GM12878 (cell line): ENCODE measurements around the gene IFITM2. TPM values are rescaled to one million over a fixed set of nuclear protein-coding genes. Genes with fewer than 3 reads are reported as not detected.

Experiments
- ATAC-seq: fragments of 200-7000 bp; cut with Tn5 transposase; 3 replicates; pipeline ENCODE4 v1.9.1; 2020; ENCODE audit warnings: mild to moderate bottlenecking, moderate library complexity
- BruUV-seq: library from RNA; stranded (reverse); fragments of 400-500 nt; replicated peaks from 2 replicates; lab custom pipeline; 2021; lab: Mats Ljungman, UMichigan
- CTCF ChIA-PET: fragments of 300-600 bp; sonication (Branson Sonifier 250); formaldehyde crosslinking; extraction: SDS; loops from one replicate; lab custom pipeline; 2021; ENCODE audit warnings: inconsistent platforms; lab: Yijun Ruan, JAX
- POLR2A ChIA-PET: fragments of 350-600 bp; formaldehyde crosslinking; extraction: SDS; loops from one replicate; lab custom pipeline; 2021; ENCODE audit warnings: inconsistent platforms; lab: Charles Lee
- RAD21 ChIA-PET: fragments of 300-600 bp; sonication (Branson Sonifier 250); formaldehyde crosslinking; loops from one replicate; lab custom pipeline; 2023; ENCODE audit warnings: antibody characterized with exemption; ENCODE audit not compliant: unreplicated experiment; lab: Charles Lee
- SMC1A ChIA-PET: fragments of 300-600 bp; sonication (Branson Sonifier 250); formaldehyde crosslinking; loops from one replicate; lab custom pipeline; 2023; ENCODE audit not compliant: unreplicated experiment, uncharacterized antibody; lab: Charles Lee
- DNase-seq: peaks from one replicate; pipeline ENCODE4 v3.0.0-alpha.2; 2011; ENCODE audit warnings: low read depth, low spot score
- FAIRE-seq: peaks from 3 replicates; lab custom pipeline; 2011; peaks lifted over from hg19 to GRCh38; lab: Jason Lieb, UNC
- H2AFZ ChIP-seq: 2 replicates; pipeline ENCODE4 v1.6.0; 2011; ENCODE audit warnings: low read depth, low read length, control low read depth; ENCODE audit not compliant: control insufficient read depth
- H3K27ac ChIP-seq: 2 replicates; pipeline ENCODE4 v1.5.1; 2011; ENCODE audit warnings: control low read depth; ENCODE audit not compliant: control insufficient read depth, insufficient read depth
- H3K27me3 ChIP-seq, 2 experiments: replicated peaks in 1 of 2; 2 replicates each; pipeline versions ENCODE4 v1.6.0 to v1.6.1; 2011; ENCODE audit warnings: low read length in 1 of 2; ENCODE audit not compliant: control insufficient read depth in 2 of 2, insufficient read depth in 2 of 2
- H3K36me3 ChIP-seq, 2 experiments: 2 replicates each; pipeline ENCODE4 v1.5.1; 2011; ENCODE audit warnings: low read length in 1 of 2; ENCODE audit not compliant: control insufficient read depth in 2 of 2, insufficient read depth in 2 of 2
- H3K4me1 ChIP-seq: 2 replicates; pipeline ENCODE4 v1.6.1; 2011; ENCODE audit warnings: mild to moderate bottlenecking, low read length, moderate library complexity, mixed read lengths; ENCODE audit not compliant: control insufficient read depth, insufficient read depth
- H3K4me2 ChIP-seq: 2 replicates; pipeline ENCODE4 v1.6.0; 2011; ENCODE audit warnings: control low read depth; ENCODE audit not compliant: control insufficient read depth, insufficient read depth
- H3K4me3 ChIP-seq: fragments of 200-600 bp; sonication (generic); 2 replicates; pipeline ENCODE4 v1.5.1; 2016
- H3K79me2 ChIP-seq: 2 replicates; pipeline ENCODE4 v1.6.0; 2011; ENCODE audit warnings: low read length; ENCODE audit not compliant: control insufficient read depth, insufficient read depth
- H3K9ac ChIP-seq: 2 replicates; pipeline ENCODE4 v1.8.0; 2011; ENCODE audit warnings: low read length, control low read depth, mixed read lengths; ENCODE audit not compliant: control insufficient read depth, insufficient read depth
- H3K9me3 ChIP-seq: replicated peaks from 3 replicates; pipeline ENCODE4 v1.5.1; 2011; ENCODE audit warnings: mild to moderate bottlenecking, low read length; ENCODE audit not compliant: control insufficient read depth, insufficient read depth
- H4K20me1 ChIP-seq: 2 replicates; pipeline ENCODE4 v1.6.0; 2011; ENCODE audit not compliant: control insufficient read depth, insufficient read depth
- BHLHE40 ChIP-seq, 2 experiments: fragments of 450-650 bp in 1 of 2; IDR thresholded peaks; 2 replicates each; pipeline ENCODE4 v1.6.1; 2011 to 2017; ENCODE audit warnings: low read depth in 2 of 2, borderline replicate concordance in 1 of 2, improper control_type of control experiment in 1 of 2, low read length in 1 of 2, mild to moderate bottlenecking in 1 of 2
- CTCF ChIP-seq, 3 experiments: IDR thresholded peaks in 2 of 3; conservative IDR thresholded peaks in 1 of 3; 2 replicates each; pipeline ENCODE4 v1.5.1; 2011; ENCODE audit warnings: low read depth in 3 of 3, low read length in 3 of 3, mild to moderate bottlenecking in 3 of 3, control low read depth in 2 of 3, moderate library complexity in 2 of 3, inconsistent platforms in 1 of 3, mixed read lengths in 1 of 3; ENCODE audit not compliant: control insufficient read depth in 2 of 3, insufficient read depth in 1 of 3; ENCODE audit errors: extremely low read depth in 1 of 3
- JUNB ChIP-seq: IDR thresholded peaks from 2 replicates; pipeline ENCODE4 v1.6.1; 2016; ENCODE audit warnings: antibody characterized with exemption, mild to moderate bottlenecking
- JUND ChIP-seq: IDR thresholded peaks from 2 replicates; pipeline ENCODE4 v1.6.1; 2012; ENCODE audit warnings: low read depth, mild to moderate bottlenecking, low read length, improper control_type of control experiment, moderate library complexity
- NRF1 ChIP-seq: conservative IDR thresholded peaks from 2 replicates; pipeline ENCODE4 v1.6.1; 2011; ENCODE audit warnings: mild to moderate bottlenecking, low read depth, low read length, improper control_type of control experiment
- WGBS: methylation state at CpG from one replicate; pipeline ENCODE4 v1.1.6; 2016; ENCODE audit warnings: low lambda C conversion rate; ENCODE audit not compliant: insufficient replicate concordance, insufficient coverage; ENCODE audit errors: missing lambda C conversion rate; 5-methylcytosine and 5-hydroxymethylcytosine counted together
- in situ Hi-C: fragments of 300-500 bp; cut with MboI; formaldehyde crosslinking; loops from 9 replicates; pipeline ENCODE4 v1.14.3; 2018; ENCODE audit warnings: mixed read lengths
- intact Hi-C: fragments of 100-400 bp; cut with micrococcal nuclease; formaldehyde crosslinking; loops from one replicate; pipeline ENCODE4 v1.14.2; 2022; ENCODE audit not compliant: unreplicated experiment
- polyA plus RNA-seq, 11 experiments: library from polyadenylated mRNA; depleted of rRNA in 4 of 11; unstranded in 6 of 11; stranded (reverse) in 5 of 11; fragments of >200 nt; fragmentation: Nextera tagmentation in 4 of 11; fragmentation: Illumina TruSeq in 1 of 11; extraction: Ambion mirVana in 4 of 11; extraction: Trizol in 1 of 11; gene quantifications; 1 replicate in 1 of 11; 2 replicates in 10 of 11; pipeline versions ENCODE4 v1.2.1 to v1.2.3, GENCODE V29; 2011 to 2016; ENCODE audit warnings: inconsistent platforms in 2 of 11, missing spikeins in 2 of 11, low read depth in 1 of 11
- total RNA-seq, 4 experiments: library from RNA; depleted of rRNA in 3 of 4; stranded (reverse); fragments of >200 nt in 3 of 4; fragmentation: Illumina TruSeq in 1 of 4; extraction: Trizol in 1 of 4; gene quantifications; 2 replicates each; pipeline versions ENCODE4 v1.2.1 to v1.2.3, GENCODE V29; 2013 to 2021

The IFITM2 gene
- total and polyA plus RNA-seq, 10 of the 15 experiments (the other 5 are each of a cell fraction or from before 2014, with no cell fraction given) = 116 to 3,672 (median 724) TPM

DNA sequence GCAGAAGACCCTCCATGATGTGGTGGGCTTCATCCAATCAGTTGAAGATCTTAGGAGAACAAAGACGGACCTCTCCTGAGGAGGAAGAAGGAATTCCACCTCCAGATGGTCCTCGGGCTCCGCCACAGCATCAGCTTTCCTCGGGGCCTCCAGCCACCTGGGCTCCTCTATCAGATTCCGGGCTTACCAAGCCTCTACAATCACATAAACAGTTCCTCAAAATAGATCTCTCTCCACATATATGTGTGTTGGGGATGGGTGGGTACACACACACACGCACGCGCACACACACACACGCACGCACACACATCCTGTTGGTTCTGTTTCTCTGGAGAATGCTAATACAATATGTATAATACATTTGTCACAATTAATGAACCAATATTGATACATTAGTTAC lies 48.2 kb upstream of the IFITM2 start (continued):
- TF ChIP-seq NRF1 (no peak), CTCF (IDR thresholded peaks at IDR 0.05 in 2 of 3, conservative IDR thresholded peaks at IDR 0.05 in 1 of 3; ENCODE audit: control insufficient read depth in 2 of 3, extremely low read depth in 1 of 3, insufficient read depth in 1 of 3, low read depth in 3 of 3, low read length in 3 of 3) (no peak), JUND (no peak)

GRCh38 chr11:261624-262023 lies 46.0 kb upstream of the IFITM2 start:
- no peak overlapping the region for H3K4me3 ChIP-seq
- no peaks in the 10 kb centered on the region for H3K36me3 ChIP-seq
- no peak overlapping the region for H3K9ac ChIP-seq
- no peak for FAIRE-seq
- 61% methylated on average over 4 of the region's 4 CpGs for WGBS
- no peak overlapping the region for H2AFZ ChIP-seq
- ChIA-PET POLR2A (interaction anchor here (2.0 kb wide), 1 partner anchor 11 kb away, joined by 6 read pairs; no protein-coding TSS in a partner anchor), RAD21 (no interaction called here), SMC1A (interaction anchor here (1.1 to 1.3 kb wide), 2 partner anchors 11 to 26 kb away, joined by 3 to 6 read pairs; partner anchors contain the start of gene SIRT3), CTCF (interaction anchor here (1.1 to 3.6 kb wide), 3 partner anchors 11 to 135 kb away, joined by 3 to 25 read pairs (median 3); no protein-coding TSS in a partner anchor)
- in situ Hi-C loops = no loop called here
- H3K4me1 ChIP-seq = peaks cover 13% of the 10 kb centered on the region
- BruUV-seq = no TSS peak
- TF ChIP-seq JUNB (no peak), BHLHE40 (IDR thresholded peaks at IDR 0.05; ENCODE audit: borderline replicate concordance in 1 of 2, low read depth in 2 of 2, low read length in 1 of 2) (peak in 1 of 2 experiments; percentile 45; a peak in 1 of 4 replicates)
- ATAC-seq = 0 out of 3 replicates have a peak, but pooled peaks have one; percentile 24
- H3K4me2 ChIP-seq = no peak overlapping the region
- H3K79me2 ChIP-seq = no peaks in the 10 kb centered on the region
- H3K27ac ChIP-seq = no peak overlapping the region
- no peaks in the 10 kb centered on the region for H3K27me3 ChIP-seq
- H4K20me1 ChIP-seq = no peaks in the 10 kb centered on the region
- DNase-seq = no peak
- peaks cover 2% of the 10 kb centered on the region; the same call in 2 of the 3 replicates for H3K9me3 ChIP-seq
- intact Hi-C loops = loop anchor here (10.0 kb wide), 1 partner anchor 93 kb away; no protein-coding TSS in a partner anchor
